ENCODE data around the gene BMP15.

The BMP15 gene

DNA sequence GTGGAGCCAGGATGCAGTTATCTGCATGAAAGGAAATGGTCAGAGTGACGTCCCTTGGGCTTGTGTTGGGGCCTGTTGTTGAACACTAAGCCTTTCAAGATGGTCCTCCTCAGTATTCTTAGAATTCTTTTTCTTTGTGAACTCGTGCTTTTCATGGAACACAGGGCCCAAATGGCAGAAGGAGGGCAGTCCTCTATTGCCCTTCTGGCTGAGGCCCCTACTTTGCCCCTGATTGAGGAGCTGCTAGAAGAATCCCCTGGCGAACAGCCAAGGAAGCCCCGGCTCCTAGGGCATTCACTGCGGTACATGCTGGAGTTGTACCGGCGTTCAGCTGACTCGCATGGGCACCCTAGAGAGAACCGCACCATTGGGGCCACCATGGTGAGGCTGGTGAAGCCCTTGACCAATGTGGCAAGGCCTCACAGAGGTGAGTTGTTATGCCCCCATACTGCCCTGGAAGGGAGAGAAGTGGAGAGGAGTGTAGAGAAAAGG lies at the start of gene BMP15:
Gene BMP15, plus strand, starts transcription at position 51 of the 492 bp plus-strand sequence. Its CDS starts 49 bp downstream, at position 100.
- TF ChIP-seq, protein P1, sequence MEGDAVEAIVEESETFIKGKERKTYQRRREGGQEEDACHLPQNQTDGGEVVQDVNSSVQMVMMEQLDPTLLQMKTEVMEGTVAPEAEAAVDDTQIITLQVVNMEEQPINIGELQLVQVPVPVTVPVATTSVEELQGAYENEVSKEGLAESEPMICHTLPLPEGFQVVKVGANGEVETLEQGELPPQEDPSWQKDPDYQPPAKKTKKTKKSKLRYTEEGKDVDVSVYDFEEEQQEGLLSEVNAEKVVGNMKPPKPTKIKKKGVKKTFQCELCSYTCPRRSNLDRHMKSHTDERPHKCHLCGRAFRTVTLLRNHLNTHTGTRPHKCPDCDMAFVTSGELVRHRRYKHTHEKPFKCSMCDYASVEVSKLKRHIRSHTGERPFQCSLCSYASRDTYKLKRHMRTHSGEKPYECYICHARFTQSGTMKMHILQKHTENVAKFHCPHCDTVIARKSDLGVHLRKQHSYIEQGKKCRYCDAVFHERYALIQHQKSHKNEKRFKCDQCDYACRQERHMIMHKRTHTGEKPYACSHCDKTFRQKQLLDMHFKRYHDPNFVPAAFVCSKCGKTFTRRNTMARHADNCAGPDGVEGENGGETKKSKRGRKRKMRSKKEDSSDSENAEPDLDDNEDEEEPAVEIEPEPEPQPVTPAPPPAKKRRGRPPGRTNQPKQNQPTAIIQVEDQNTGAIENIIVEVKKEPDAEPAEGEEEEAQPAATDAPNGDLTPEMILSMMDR (IDR thresholded peaks at IDR 0.05; ENCODE audit: insufficient read depth, low read depth, low read length, missing control alignments) = no peak
- H3K4me3 ChIP-seq (ENCODE audit: low read depth, low read length) = no peak within 1 kb of the TSS
- DNase-seq (ENCODE audit: low read depth) = no peak

DNA sequence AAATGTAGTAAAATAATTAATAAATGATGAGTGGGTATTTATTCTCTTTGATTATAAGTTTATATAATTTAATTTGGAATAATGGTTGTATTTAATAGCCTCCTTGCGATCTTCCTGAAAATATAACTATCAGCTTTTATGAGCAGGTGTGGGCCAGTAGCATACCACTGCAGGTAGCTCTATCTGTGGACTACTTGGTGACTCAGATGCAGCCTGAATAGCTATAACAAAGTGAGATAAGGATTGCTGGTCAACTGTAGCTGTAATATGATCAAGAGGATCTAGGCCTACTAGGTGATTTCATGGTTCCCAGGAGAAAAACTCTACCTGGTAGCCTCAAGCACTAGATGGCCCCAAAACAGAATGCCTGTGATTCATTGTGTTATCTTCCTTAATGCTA lies 47.1 kb upstream of the BMP15 start:
- DNase-seq (ENCODE audit: low read depth) = no peak
- TF ChIP-seq, protein P1 (IDR thresholded peaks at IDR 0.05; ENCODE audit: insufficient read depth, low read depth, low read length, missing control alignments) = no peak
- H3K4me3 ChIP-seq (ENCODE audit: low read depth, low read length) = no peak overlapping the region

DNA sequence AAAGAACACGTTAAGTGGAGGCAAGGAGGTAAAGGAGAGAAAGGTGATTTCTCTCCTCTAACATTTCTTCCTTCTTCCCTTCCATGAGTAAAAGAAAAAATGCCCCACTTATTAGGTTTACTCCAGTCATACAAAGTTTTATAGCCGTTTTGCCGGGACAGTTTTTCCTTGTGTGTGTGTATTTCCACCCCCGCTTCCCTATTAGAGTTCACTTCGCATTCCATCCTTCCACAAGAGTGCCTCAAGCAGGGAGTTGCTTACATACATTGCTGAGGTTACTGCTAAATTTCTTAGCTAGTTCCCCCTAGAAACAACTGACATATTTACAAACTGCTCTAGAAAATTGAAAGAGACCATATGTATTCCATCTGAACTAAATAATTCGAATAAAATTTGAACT lies 45.2 kb upstream of the BMP15 start:
- TF ChIP-seq, protein P1 (IDR thresholded peaks at IDR 0.05; ENCODE audit: insufficient read depth, low read depth, low read length, missing control alignments) = no peak
- no peak overlapping the region for H3K4me3 ChIP-seq (ENCODE audit: low read depth, low read length)
- no peak for DNase-seq (ENCODE audit: low read depth)

DNA sequence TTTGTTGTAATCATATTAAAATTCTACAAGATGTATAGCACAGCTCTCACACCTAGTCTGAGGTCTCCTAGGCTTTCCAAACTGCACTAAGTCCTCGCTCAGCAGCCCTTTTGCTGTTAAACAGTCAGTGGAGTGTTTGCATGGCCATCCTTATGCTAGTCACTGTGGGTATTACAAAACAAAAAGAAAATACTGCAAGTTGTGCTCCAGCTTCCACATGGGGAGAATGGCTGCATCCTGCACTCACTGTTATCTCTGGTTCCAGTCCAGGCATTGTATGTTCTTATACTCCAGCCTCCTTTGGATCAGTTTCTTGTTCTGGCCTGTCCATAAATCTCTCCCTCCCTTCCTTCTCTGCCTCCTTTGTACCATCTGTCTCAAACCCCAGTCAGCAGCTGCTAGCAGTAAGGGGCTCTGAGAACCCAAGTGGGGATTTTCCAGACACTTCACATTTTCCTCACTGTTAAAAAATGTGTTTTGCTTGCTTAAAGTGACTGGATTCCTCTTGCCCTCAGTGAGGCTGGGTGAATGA lies 38.5 kb upstream of the BMP15 start:
- no peak overlapping the region for H3K4me3 ChIP-seq (ENCODE audit: low read depth, low read length)
- no peak for DNase-seq (ENCODE audit: low read depth)
- TF ChIP-seq, protein P1 (IDR thresholded peaks at IDR 0.05; ENCODE audit: insufficient read depth, low read depth, low read length, missing control alignments) = no peak

DNA sequence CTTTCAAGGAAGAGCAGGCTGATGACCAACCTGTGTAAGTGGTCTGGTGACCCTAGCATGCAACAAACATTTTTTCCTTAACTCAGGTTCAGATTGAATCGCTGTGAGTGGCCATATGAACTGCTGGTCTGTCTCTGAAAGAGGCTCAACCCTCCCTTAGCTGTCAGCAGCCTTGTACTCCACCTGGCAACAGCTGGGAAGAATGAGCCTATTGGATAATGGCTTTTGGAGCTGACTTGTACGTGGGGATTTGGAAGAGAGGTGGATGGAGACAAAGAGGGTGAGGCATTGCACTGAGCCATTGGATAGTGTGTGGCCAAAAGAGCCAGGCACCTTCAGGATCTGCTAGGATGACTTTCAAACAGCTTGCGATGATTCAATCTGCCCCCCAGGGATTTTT lies 35.7 kb upstream of the BMP15 start:
- TF ChIP-seq, protein P1 (IDR thresholded peaks at IDR 0.05; ENCODE audit: insufficient read depth, low read depth, low read length, missing control alignments) = no peak
- no peak overlapping the region for H3K4me3 ChIP-seq (ENCODE audit: low read depth, low read length)
- DNase-seq (ENCODE audit: low read depth) = no peak

DNA sequence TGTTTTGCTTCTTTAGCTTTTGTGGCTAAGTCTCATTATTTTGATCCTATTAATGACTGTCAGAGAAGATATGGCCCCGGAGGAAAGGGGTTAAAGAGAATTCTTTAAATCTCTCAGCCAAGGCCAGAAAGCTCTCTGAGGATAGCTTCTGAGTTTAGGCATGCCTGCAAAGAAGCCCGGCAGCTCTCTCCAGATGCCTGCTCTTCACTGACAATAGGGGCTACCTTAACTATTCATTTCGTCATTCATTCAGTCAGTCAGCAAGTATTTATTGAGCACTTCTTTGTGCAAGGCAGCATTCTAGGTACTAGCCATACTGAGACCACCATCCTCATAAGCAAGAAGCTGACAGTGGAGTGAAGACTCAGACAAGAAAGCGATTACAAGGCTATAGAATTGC lies 34.0 kb upstream of the BMP15 start:
- no peak for DNase-seq (ENCODE audit: low read depth)
- TF ChIP-seq, protein P1 (IDR thresholded peaks at IDR 0.05; ENCODE audit: insufficient read depth, low read depth, low read length, missing control alignments) = no peak
- no peak overlapping the region for H3K4me3 ChIP-seq (ENCODE audit: low read depth, low read length)

DNA sequence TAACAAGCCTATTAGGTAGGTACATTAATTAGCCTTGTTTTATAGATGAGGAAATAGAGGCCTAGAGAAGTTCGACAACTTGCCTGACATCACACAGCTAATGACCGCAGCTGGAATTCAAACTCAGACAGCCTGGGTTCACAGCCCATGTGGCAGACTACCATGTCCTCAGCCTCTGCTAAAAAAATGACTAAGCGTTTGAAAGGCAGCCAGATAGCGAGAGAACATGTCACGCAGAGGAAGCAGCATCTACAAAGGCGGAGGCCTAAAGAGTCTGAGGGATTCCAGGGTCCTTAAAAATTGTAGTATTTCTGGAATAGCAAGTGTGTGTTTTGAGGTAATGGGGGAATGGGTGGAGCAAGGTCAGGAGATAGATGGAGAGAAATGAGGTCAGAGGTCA lies 33.2 kb upstream of the BMP15 start:
- TF ChIP-seq, protein P1 (IDR thresholded peaks at IDR 0.05; ENCODE audit: insufficient read depth, low read depth, low read length, missing control alignments) = no peak

More for the DNA sequence above, 33.2 kb upstream of the BMP15 start:
- no peak overlapping the region for H3K4me3 ChIP-seq (ENCODE audit: low read depth, low read length)
- no peak for DNase-seq (ENCODE audit: low read depth)
